Esophagus squamous epithelium (tissue), 4 donors: ENCODE results near the gene RCSD1.

Experiments used
- POLR2A ChIP-seq, 4 donors: fragments of 450-650 bp; IDR thresholded peaks; one replicate each; pipeline ENCODE4 v1.6.1; 2017; ENCODE audit warnings: antibody characterized with exemption in 4 of 4, mild to moderate bottlenecking in 4 of 4, moderate library complexity in 3 of 4
- TF ChIP-seq, protein P1 (sequence below), 6 experiments: fragments of 450-650 bp in 4 of 6; fragments of 200-600 bp in 2 of 6; sonication (generic) in 2 of 6; IDR thresholded peaks; one replicate each; pipeline ENCODE4 v1.5.1; 2016 to 2019; ENCODE audit warnings: antibody characterized with exemption in 6 of 6, mild to moderate bottlenecking in 4 of 6, moderate library complexity in 4 of 6

- TF ChIP-seq, protein P1, sequence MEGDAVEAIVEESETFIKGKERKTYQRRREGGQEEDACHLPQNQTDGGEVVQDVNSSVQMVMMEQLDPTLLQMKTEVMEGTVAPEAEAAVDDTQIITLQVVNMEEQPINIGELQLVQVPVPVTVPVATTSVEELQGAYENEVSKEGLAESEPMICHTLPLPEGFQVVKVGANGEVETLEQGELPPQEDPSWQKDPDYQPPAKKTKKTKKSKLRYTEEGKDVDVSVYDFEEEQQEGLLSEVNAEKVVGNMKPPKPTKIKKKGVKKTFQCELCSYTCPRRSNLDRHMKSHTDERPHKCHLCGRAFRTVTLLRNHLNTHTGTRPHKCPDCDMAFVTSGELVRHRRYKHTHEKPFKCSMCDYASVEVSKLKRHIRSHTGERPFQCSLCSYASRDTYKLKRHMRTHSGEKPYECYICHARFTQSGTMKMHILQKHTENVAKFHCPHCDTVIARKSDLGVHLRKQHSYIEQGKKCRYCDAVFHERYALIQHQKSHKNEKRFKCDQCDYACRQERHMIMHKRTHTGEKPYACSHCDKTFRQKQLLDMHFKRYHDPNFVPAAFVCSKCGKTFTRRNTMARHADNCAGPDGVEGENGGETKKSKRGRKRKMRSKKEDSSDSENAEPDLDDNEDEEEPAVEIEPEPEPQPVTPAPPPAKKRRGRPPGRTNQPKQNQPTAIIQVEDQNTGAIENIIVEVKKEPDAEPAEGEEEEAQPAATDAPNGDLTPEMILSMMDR (IDR thresholded peaks at IDR 0.05): no peak
- TF ChIP-seq POLR2A (IDR thresholded peaks at IDR 0.05): no peak
These were observed 63.5 kb downstream of the RCSD1 start for GRCh38 chr1:167693425-167694045.
